Stimulated activated CD8-positive, alpha-beta memory T cell treated with anti-CD3 and anti-CD28 coated beads, Interleukin-12 subunit alpha, Interleukin-12 subunit beta, amount 100 ng/mL, for 24 hours (primary cell): Measurements from ENCODE around the gene STAT4.
"Not testable (repeated sequence)": the region's sequence is repeated elsewhere in the genome, so short reads cannot be mapped to it uniquely, and the experiment has no call there.

Source experiments
- DNase-seq: peaks from one replicate; pipeline ENCODE4 v3.0.0-alpha.2; 2020; ENCODE audit errors: extremely low read depth

The STAT4 gene

DNA sequence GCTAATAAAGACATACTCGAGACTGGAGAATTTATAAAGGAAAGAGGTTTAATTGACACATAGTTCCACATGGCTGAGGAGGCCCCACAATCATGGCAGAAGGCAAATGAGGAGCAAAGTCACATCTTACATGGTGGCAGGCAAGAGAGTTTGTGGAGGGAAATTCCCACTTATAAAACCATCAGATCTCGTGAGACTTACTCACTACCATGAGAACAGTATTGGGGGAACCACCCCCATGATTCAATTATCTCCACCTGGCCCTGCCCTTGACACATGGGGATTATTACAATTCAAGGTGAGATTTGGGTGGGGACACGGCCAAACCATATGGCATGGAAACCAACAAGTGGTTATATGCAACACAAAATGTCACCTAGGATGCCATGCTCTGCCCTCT lies 155.5 kb downstream of the STAT4 start:
- not testable (repeated sequence) for DNase-seq

DNA sequence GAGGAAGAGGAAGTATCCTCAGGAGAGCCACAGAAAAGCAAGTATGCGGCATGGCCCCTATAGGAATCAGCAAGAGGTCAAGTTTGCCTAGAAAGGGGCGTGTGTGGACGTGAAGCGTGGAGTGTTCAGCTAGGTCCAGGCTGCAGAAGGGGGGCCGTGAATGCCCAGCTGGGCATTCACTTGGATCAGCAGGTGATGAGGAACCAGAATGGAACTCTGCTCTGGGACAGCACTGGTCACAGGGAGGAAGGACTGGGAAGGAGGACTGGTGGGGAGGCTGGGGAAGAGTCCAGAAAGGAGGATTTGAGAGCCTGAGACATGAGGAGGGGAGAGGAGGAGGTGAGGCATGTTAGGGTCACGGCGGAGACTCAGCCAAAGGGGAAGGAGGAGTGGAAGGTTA lies 156.6 kb downstream of the STAT4 start:
- no peak for DNase-seq

DNA sequence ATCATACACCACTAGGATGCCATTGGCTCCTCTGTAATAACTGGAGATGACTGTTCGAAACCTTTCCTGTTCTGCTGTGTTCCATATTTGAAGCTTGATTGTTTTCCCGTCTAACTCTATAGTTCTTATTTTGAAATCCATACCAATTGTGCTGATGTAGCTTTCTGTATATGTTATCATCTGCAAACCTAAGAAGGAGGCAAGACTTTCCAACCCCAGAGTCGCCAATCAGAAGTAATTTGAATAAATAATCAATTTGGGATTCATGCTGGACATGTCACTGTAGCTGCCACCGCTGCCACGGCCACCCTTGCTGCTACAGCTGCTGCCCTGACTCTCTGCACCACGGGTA lies 157.5 kb downstream of the STAT4 start:
- DNase-seq: no peak

DNA sequence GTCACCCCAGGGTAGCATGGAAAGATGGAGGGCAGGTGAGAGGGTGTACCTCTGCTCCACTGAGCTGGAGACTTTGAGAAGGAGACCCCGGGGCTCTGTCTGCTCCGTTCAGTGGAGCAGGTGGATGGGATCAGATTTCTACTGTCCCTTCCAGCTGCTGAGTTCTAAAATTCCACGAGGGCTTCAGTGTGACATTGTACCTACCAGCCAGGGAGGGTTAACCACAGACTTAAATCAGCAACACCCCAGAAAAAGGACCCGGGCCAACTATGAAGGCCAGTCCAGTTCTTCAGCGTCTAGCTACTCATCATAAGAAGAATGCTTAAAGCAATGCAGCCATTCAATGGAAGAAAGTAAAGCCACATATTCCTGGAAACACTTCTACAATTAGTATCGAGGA lies 160.7 kb downstream of the STAT4 start:
- no peak for DNase-seq

DNA sequence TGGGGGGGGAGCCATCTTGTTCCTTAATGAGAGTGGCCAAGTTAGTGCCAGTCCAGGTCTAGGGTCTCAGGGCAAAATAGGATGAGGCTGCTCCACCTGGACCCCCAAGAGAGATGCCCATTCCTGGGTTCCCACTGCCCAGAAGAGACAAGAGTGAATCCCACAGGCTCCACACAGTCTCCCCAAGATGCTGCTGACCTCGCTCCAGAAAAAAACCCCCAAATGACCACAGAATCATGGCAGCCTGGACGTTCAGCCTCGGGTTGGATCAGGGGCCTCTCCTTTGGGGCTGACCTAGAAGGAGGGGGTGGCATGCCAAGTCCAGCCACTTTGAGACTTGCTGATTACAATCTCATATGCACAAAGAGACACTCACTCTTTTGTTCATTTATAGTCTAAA lies 161.9 kb downstream of the STAT4 start:
- no peak for DNase-seq

DNA sequence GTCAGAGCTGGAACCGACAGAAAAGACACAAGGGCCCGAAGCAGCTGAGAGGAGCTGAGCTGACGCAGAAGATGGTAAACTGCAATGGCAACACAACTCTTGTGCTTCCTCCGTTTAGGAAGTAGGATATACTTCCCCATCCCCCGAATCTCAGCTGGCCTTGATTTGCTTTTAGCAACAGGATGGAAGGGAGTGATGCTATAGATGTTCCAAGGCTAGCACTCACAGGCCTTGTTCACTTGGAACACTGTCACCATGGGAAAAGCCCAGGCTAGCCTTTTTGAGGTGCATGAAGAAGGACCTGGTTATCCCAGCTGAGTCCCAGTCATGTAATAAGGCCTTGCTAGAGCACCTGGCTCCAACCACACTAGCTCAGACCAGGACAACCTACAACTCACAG lies 162.9 kb downstream of the STAT4 start:
- DNase-seq: no peak

DNA sequence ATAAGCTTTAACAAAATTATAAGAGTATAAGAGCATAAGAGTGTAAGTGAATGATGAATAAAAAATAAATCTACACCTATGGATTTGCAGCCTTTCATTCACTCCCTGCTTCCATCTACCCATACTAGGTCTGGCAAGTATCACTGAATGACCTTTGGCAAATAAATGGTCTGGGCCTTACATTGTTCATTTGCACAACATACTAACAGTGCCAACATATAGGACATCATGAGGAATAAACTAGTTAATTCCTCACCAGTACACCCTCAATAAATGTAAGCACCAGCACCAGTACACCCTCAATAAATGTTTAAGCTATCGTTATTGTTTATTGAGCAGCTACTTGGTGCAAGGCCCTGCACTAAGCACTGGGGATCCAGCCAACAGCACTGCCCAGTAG lies 163.7 kb downstream of the STAT4 start:
- DNase-seq: no peak

DNA sequence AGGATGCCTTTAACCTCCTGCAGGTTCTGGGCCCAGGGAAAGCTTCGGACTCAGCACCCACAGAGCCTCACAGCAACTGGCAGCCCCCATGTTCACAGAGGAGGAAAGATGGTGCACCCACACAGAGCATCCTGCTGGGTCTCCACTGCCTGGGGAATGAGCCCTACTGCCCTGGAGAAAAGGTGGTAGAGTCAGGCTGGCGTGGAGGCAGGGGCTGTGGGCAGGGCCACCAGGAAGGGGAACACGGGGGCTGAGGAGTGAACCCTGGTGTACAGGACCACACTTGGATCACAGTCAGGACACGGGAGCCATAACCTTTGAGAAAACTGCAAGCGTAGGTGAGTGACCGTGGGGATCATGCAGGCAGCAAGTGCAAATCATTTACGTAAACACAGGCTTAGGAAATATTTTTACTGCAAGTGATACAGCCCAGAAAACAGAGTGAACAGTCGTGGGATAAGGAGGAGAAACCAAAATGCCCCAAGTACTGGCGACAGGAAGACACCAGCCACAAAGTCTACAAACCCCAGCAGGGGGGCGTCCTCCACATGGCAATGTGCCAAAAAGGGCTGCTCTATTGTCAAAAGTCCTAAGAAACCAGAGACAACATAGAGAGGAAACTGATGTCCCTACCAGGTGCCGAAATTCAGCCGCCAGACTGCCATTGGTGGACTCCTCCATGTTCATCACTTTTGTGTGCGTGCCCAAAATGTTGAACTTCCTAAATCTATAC lies 164.4 kb downstream of the STAT4 start:
- DNase-seq: no peak

DNA sequence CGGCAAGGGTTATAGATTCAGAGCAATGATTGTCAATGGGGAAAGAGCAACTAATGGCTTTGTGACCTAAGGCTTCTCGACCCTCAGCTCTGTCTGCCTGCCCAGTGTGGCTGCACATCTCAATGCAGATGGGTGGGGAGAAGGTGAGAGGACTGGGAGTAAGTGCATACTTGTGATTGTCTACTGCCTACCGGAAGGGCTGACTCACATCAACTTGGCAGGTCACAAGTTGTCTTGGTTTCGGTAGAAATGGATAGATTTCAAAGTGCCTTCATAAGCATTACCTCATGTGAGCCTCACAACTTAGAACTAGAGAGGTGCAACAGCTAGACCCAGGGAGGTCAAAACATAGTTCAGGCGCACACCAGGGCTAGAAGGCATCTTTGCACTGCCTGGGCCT lies 166.2 kb downstream of the STAT4 start:
- DNase-seq: no peak

DNA sequence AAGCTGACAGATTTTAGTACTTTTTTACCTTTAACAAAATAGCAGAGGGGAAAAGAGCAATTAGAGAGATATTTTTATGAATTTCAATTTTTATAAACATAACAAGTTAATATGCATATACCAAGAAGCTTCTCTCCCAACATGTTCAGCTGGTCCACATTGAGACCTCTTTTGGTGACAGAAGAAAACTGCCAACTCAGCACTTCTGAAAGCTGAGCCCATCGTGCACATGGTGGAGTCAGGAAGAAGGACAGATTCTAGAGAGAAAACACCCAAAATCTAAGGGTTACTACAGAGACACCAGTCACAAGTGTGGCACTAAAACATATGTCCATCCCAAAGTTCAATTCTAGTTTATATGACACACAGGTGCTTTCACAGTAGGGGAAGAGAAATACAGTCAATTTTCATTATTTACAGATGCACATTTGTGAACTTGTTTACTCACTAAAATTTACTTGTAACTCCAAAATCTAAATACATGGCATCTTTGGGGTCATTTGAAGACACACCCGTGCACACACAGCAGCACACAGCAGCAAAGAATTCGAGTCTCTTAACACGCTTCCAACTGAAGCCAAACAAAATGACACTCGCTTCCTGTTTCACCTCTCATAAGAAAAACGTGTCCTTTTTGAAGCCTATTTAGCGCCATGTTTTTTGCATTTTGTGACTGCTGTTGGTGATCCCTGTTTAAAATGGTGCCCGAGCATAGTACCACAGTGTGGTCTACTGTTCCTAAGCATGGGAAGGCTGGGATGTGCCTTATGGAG lies 168.3 kb downstream of the STAT4 start:
- no peak for DNase-seq

DNA sequence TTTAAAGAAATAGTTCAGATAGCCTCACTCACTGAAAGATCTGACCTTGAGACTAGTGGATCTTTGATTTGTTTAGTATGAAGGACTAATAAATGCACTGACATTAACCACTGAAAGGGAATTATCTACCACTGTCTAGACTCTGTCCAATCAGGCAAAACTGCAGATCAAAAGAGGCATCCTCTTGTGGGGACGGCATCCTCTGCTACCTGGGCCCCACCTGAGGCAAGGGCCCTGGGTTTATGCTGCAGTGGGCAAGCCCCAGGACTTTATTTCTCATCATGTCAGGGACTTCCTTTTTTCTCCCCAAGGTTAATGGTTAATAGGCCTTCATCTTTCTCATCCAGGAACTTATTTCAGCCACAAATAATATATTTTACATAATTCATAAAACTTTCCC lies 169.1 kb downstream of the STAT4 start:
- no peak for DNase-seq

DNA sequence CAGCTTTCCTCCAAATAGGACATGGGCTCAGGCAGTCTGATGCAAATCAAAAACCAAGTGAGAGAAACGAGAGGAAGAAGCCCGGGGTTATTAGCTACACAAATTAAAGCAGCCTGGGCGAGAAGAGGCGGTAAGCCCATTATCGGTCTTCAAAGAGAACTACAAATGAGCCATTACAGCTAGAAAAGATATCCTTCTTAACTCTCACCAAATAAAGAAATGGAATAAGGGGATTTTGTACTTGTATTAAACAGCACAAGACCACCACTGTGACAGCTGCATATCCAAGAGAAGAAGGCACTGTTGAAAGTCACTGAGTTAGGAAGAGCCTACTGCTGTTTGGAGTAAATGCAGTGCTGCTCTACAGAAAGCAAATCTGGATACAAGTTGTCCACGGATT lies 169.5 kb downstream of the STAT4 start:
- DNase-seq: no peak

DNA sequence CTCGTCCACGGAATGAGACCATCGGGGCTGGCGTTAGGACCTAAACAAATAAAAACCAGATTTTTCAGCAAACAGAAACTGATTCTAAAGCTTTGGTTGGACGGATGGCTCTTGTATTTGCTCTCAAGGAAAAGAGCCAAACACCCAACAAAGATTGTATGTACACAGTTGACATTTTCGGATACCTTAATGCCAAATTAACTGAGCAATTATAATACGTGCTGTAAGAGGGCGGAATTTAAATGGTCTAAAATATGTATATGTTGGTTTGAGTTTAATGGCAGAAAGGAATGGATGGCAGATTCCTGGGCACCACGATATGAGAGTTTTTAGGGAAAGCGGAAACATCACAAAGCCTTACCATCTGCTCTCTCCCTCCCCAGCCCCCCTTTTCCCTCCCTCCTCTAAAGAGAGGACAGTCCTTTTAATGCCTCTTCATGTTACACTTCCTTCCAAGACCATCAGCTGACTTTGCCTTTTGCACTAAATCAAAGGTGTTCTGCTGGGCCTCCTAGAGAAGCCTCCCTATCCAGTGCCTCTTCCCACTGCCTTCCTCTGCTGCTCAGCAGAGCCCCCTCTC lies 170.1 kb downstream of the STAT4 start:
- DNase-seq: no peak

DNA sequence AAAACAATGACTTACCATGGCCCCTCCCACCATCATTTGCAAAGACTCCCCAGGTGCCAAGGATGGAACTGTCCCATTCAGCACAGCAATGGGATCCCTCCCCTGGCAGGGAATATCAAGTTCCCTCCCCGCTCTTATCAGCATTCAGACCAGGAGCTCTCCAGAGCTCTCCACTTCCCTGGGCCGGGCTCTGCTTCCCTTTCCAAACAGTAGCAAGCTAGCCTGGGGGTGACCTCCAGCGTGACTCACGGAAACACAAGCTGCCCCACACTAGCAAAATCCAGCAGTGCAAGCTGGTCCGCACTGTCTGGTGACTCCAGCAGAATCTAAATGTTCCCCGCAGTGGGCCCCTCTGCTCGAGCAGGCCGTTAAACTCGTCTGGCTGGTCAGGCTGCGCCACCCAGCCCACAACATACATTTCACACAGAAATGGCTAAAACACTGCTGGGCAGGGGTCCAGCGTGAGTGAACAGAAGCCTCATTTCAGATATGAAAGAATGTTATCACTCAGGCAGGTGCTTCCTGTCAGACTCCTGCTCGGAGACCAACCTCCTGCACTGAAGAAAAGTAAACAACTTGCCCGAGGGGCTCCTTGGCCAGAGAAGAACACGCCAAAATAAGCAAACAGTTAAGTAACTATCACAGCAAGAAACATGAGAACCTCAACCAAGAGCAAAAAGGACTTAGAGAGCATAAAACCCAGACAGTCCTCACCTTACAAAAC lies 170.7 kb downstream of the STAT4 start:
- no peak for DNase-seq
